GM21447 (cell line): ENCODE data around the gene MDM4.
"Not testable (repeated sequence)": the region's sequence is repeated elsewhere in the genome, so short reads cannot be mapped to it uniquely, and the experiment has no call there.

Source experiments
- ATAC-seq: cut with Tn5 transposase; IDR thresholded peaks from one replicate; pipeline ENCODE4 v1.9.1; 2021; ENCODE audit not compliant: unreplicated experiment

MDM4 gene

GRCh38 chr1:204513117-204513716 is 3.0 kb upstream of the MDM4 start:
- ATAC-seq, result no peak

- no peak for ATAC-seq
These were observed 1.4 kb upstream of the MDM4 start for GRCh38 chr1:204514828-204515227.

- ATAC-seq, result not testable (repeated sequence)
These were observed 1.2 kb downstream of the MDM4 start for GRCh38 chr1:204517382-204517781.

- peak; percentile 67 for ATAC-seq
These were observed 4.9 kb downstream of the MDM4 start for GRCh38 chr1:204520834-204521709.

- ATAC-seq, result not testable (repeated sequence)
These were observed 5.8 kb downstream of the MDM4 start for GRCh38 chr1:204521941-204522521.

- no peak for ATAC-seq
These were observed 7.5 kb downstream of the MDM4 start for GRCh38 chr1:204523605-204524215.

GRCh38 chr1:204524986-204525385 is 8.8 kb downstream of the MDM4 start:
- ATAC-seq, result peak; percentile 47

GRCh38 chr1:204528241-204528640 is 12.0 kb downstream of the MDM4 start:
- no peak for ATAC-seq

GRCh38 chr1:204528677-204529076 is 12.5 kb downstream of the MDM4 start:
- no peak for ATAC-seq

GRCh38 chr1:204529371-204529895 is 13.2 kb downstream of the MDM4 start:
- no peak for ATAC-seq

GRCh38 chr1:204530932-204531331 is 14.7 kb downstream of the MDM4 start:
- peak; percentile 85 for ATAC-seq

GRCh38 chr1:204532832-204533231 is 16.6 kb downstream of the MDM4 start:
- no peak for ATAC-seq

- no peak for ATAC-seq
These were observed 25.4 kb downstream of the MDM4 start for GRCh38 chr1:204541626-204542025.

GRCh38 chr1:204544321-204544720 is 28.1 kb downstream of the MDM4 start:
- ATAC-seq, result peak; percentile 66

GRCh38 chr1:204545202-204545601 is 29.0 kb downstream of the MDM4 start:
- no peak for ATAC-seq

- no peak for ATAC-seq
These were observed 29.7 kb downstream of the MDM4 start for GRCh38 chr1:204545881-204546280.

- ATAC-seq, result no peak
These were observed 32.1 kb downstream of the MDM4 start for GRCh38 chr1:204548265-204548664.

- ATAC-seq, result no peak
These were observed 33.1 kb downstream of the MDM4 start for GRCh38 chr1:204549313-204549712.

GRCh38 chr1:204550926-204551325 is 34.7 kb downstream of the MDM4 start:
- no peak for ATAC-seq

- ATAC-seq, result no peak
These were observed 40.3 kb downstream of the MDM4 start for GRCh38 chr1:204556458-204557052.

GRCh38 chr1:204558467-204558866 is 42.3 kb downstream of the MDM4 start:
- no peak for ATAC-seq
